ENCODE measurements around the gene ZNF367. TPM values are rescaled to one million over a fixed set of nuclear protein-coding genes. Genes with fewer than 3 reads are reported as not detected.

Gene ZNF367
- total and polyA plus RNA-seq, 9 of the 15 experiments (the other 6 are each of a cell fraction or from before 2014, with no cell fraction given): 2.7 to 14.4 (median 10.0) TPM

- H3K27me3 ChIP-seq (ENCODE audit: control insufficient read depth in 2 of 2, insufficient read depth in 2 of 2, low read length in 2 of 2): no peaks in the 10 kb centered on the region
- H3K79me2 ChIP-seq (ENCODE audit: control insufficient read depth, insufficient read depth, low read length): peaks cover 49% of the 10 kb centered on the region
- H3K9me1 ChIP-seq (ENCODE audit: control insufficient read depth, insufficient read depth, low read length): no peaks in the 10 kb centered on the region
- H3K4me1 ChIP-seq (replicated peaks in 1 of 2; ENCODE audit: control insufficient read depth in 2 of 2, insufficient read depth in 2 of 2, low read length in 2 of 2): peaks cover 23 to 27% of the 10 kb centered on the region in 2 experiments; a peak in 4 of 5 replicates
- H3K9ac ChIP-seq (ENCODE audit: insufficient read depth in 1 of 2, low read depth in 2 of 2, low read length in 2 of 2): peak overlapping the region; percentile 78 to 97
- FAIRE-seq (peak; percentile 71), DNase-seq (ENCODE audit: extremely low read depth in 1 of 4, low spot score in 3 of 4) (peak; percentile 71 to 90 (median 82)), ATAC-seq (peak; percentile 84)
- CTCF ChIA-PET (ENCODE audit: low intra/inter-chr PET ratio): no interaction called here
- H4K20me1 ChIP-seq (replicated peaks; ENCODE audit: control insufficient read depth, insufficient read depth, low read length): peaks cover 11% of the 10 kb centered on the region; the same call in 1 of the 2 replicates
- BruUV-seq (replicated peaks): no TSS peak
- intact Hi-C loops (cut with micrococcal nuclease) (loop anchor here (5.0 to 10.0 kb wide), 2 partner anchors 77 to 94 kb away; no protein-coding TSS in a partner anchor), in situ Hi-C loops (cut with MboI) (no loop called here)
- H3K9me3 ChIP-seq (replicated peaks; ENCODE audit: control insufficient read depth, insufficient read depth, low read depth, low read length): no peaks in the 10 kb centered on the region
- peak overlapping the region; percentile 95 for H3K4me3 ChIP-seq
- peak overlapping the region; percentile 81 for H3K4me2 ChIP-seq (ENCODE audit: insufficient read depth, low read length)
- peak overlapping the region; percentile 73 for H2AFZ ChIP-seq (ENCODE audit: low read depth, low read length)
- 0% methylated on average over 36 of the region's 58 CpGs for WGBS (ENCODE audit: insufficient coverage, low coverage, missing lambda C conversion rate)
- H3K36me3 ChIP-seq (ENCODE audit: control insufficient read depth, insufficient read depth, low read length): peaks cover 11% of the 10 kb centered on the region; the same call in 2 of the 3 replicates
- POLR2A ChIA-PET: interaction anchor here (0.7 to 1.0 kb wide), 3 partner anchors 10 to 90 kb away, joined by 3 read pairs; no protein-coding TSS in a partner anchor
- peak overlapping the region; percentile 100 for H3K27ac ChIP-seq (ENCODE audit: extremely low read depth, low read depth, low read length)
- TF ChIP-seq, protein P1, sequence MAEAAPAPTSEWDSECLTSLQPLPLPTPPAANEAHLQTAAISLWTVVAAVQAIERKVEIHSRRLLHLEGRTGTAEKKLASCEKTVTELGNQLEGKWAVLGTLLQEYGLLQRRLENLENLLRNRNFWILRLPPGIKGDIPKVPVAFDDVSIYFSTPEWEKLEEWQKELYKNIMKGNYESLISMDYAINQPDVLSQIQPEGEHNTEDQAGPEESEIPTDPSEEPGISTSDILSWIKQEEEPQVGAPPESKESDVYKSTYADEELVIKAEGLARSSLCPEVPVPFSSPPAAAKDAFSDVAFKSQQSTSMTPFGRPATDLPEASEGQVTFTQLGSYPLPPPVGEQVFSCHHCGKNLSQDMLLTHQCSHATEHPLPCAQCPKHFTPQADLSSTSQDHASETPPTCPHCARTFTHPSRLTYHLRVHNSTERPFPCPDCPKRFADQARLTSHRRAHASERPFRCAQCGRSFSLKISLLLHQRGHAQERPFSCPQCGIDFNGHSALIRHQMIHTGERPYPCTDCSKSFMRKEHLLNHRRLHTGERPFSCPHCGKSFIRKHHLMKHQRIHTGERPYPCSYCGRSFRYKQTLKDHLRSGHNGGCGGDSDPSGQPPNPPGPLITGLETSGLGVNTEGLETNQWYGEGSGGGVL (CRISPR knock-in tag; IDR thresholded peaks at IDR 0.05): no peak
- no peak for TF ChIP-seq ZFP36 (IDR thresholded peaks at IDR 0.05; ENCODE audit: low read depth, low read length, partially characterized antibody)
- no peak for TF ChIP-seq SIRT6 (IDR thresholded peaks at IDR 0.05; ENCODE audit: low read depth, low read length)
- TF ChIP-seq HDAC1 (IDR thresholded peaks at IDR 0.05): peak in 1 of 2 experiments; percentile 88; a peak in 2 of 4 replicates
- peak; percentile 59; the same call in 1 of the 2 replicates for TF ChIP-seq RB1 (IDR thresholded peaks at IDR 0.05; ENCODE audit: low read depth)
- no peak for TF ChIP-seq HNRNPH1 (optimal IDR thresholded peaks at IDR 0.05; ENCODE audit: low read depth, low read length)
- TF ChIP-seq POLR3A (IDR thresholded peaks at IDR 0.05; ENCODE audit: borderline replicate concordance, extremely low read depth, insufficient read depth, insufficient read length): no peak
- TF ChIP-seq MECOM (CRISPR knock-in tag; IDR thresholded peaks at IDR 0.05): no peak
- TF ChIP-seq NCOA6 (IDR thresholded peaks at IDR 0.05): no peak
- peak; percentile 38 for TF ChIP-seq NCOR1 (IDR thresholded peaks at IDR 0.05)
- no peak for TF ChIP-seq ZNF140 (CRISPR knock-in tag; IDR thresholded peaks at IDR 0.05)
- no peak for TF ChIP-seq ZNF780A (CRISPR knock-in tag; IDR thresholded peaks at IDR 0.05)
- TF ChIP-seq PREB (CRISPR knock-in tag; IDR thresholded peaks at IDR 0.05): no peak
- no peak for TF ChIP-seq BRCA1 (IDR thresholded peaks at IDR 0.05)
- no peak for TF ChIP-seq BRCA1 (CRISPR knock-in tag; IDR thresholded peaks at IDR 0.05)
- TF ChIP-seq CREB3L1 (IDR thresholded peaks at IDR 0.05; ENCODE audit: borderline replicate concordance, low read depth): no peak
- no peak for TF ChIP-seq NFATC3 (IDR thresholded peaks at IDR 0.05)
These were observed 935 bp upstream of the ZNF367 start for GRCh38 chr9:96418920-96419690.

Data from K562 (cell line).